ENCODE measurements around the gene CLCN2. TPM values are rescaled to one million over a fixed set of nuclear protein-coding genes. Genes with fewer than 3 reads are reported as not detected.

Gene CLCN2
- total RNA-seq, 2 donors from 2014 or later, result 7.5 to 12.2 TPM

GRCh38 chr3:184335291-184335660, 26.1 kb downstream of the CLCN2 start:
- intact Hi-C loops (cut with DNase I), result no loop called here
- no peak overlapping the region for H3K4me3 ChIP-seq
- no peaks in the 10 kb centered on the region for H3K9me3 ChIP-seq
- TF ChIP-seq CTCF (IDR thresholded peaks at IDR 0.05) (no peak), POLR2A (IDR thresholded peaks at IDR 0.05) (no peak)
- 38 to 53% methylated on average over 2 to 4 of the region's 4 CpGs for WGBS, 2 donors
- peaks cover 22% of the 10 kb centered on the region for H3K4me1 ChIP-seq
- peak overlapping the region; percentile 95 to 98 (median 96) for H3K27ac ChIP-seq
- H3K27me3 ChIP-seq, result no peaks in the 10 kb centered on the region
- H3K36me3 ChIP-seq (replicated peaks in 1 of 2; ENCODE audit: insufficient read depth in 1 of 2, low read depth in 2 of 2), result peaks cover 15 to 39% of the 10 kb centered on the region in 2 donors
- ATAC-seq, result peak; percentile 19
- no peak for DNase-seq

- no peak for ATAC-seq
- H3K4me1 ChIP-seq, result peaks cover 22% of the 10 kb centered on the region
- intact Hi-C loops (cut with DNase I), result no loop called here
- H3K9me3 ChIP-seq, result no peaks in the 10 kb centered on the region
- WGBS, 2 donors, result 78 to 82% methylated on average over 15 of the region's 15 CpGs
- H3K27me3 ChIP-seq, result no peaks in the 10 kb centered on the region
- peak overlapping the region in 3 of 4 donors; percentile 96 to 98 (median 96) for H3K27ac ChIP-seq
- H3K4me3 ChIP-seq, result no peak overlapping the region
- H3K36me3 ChIP-seq (replicated peaks in 1 of 2; ENCODE audit: insufficient read depth in 1 of 2, low read depth in 2 of 2), result peaks cover 15 to 41% of the 10 kb centered on the region in 2 donors
- TF ChIP-seq CTCF (IDR thresholded peaks at IDR 0.05), result no peak
- TF ChIP-seq POLR2A (IDR thresholded peaks at IDR 0.05), result no peak
- no peak for DNase-seq
Measured at GRCh38 chr3:184334470-184335158, 26.8 kb downstream of the CLCN2 start.

- H3K27me3 ChIP-seq, result no peaks in the 10 kb centered on the region
- no peak overlapping the region for H3K4me3 ChIP-seq
- H3K4me1 ChIP-seq, result peaks cover 22% of the 10 kb centered on the region
- WGBS, 2 donors, result 61 to 66% methylated on average over 3 of the region's 3 CpGs
- no peak for DNase-seq
- ATAC-seq, result no peak
- H3K27ac ChIP-seq, result peak overlapping the region in 3 of 4 donors; percentile 6 to 14 (median 13)
- intact Hi-C loops (cut with DNase I), result no loop called here
- peaks cover 22 to 47% of the 10 kb centered on the region in 2 donors for H3K36me3 ChIP-seq (replicated peaks in 1 of 2; ENCODE audit: insufficient read depth in 1 of 2, low read depth in 2 of 2)
- H3K9me3 ChIP-seq, result no peaks in the 10 kb centered on the region
- no peak for TF ChIP-seq CTCF (IDR thresholded peaks at IDR 0.05)
Measured at GRCh38 chr3:184333700-184334099, 27.7 kb downstream of the CLCN2 start.

GRCh38 chr3:184333190-184333589, 28.2 kb downstream of the CLCN2 start:
- Histone ChIP-seq H3K4me1 (peaks cover 22% of the 10 kb centered on the region), H3K4me3 (no peak overlapping the region), H3K27ac (peak overlapping the region in 1 of 4 donors; percentile 13), H3K9me3 (no peaks in the 10 kb centered on the region), H3K27me3 (no peaks in the 10 kb centered on the region), H3K36me3 (replicated peaks in 1 of 2; ENCODE audit: insufficient read depth in 1 of 2, low read depth in 2 of 2) (peaks cover 26 to 52% of the 10 kb centered on the region in 2 donors)
- WGBS, 2 donors, result 78% methylated on average over 6 of the region's 6 CpGs
- ATAC-seq (no peak), DNase-seq (no peak)
- intact Hi-C loops (cut with DNase I), result no loop called here
- no peak for TF ChIP-seq CTCF (IDR thresholded peaks at IDR 0.05)
- TF ChIP-seq POLR2A (IDR thresholded peaks at IDR 0.05), result no peak

Measured in body of pancreas (tissue), 4 donors.